H7 (cell line): ENCODE results near the gene FRMPD4. TPM values are rescaled to one million over a fixed set of nuclear protein-coding genes. Genes with fewer than 3 reads are reported as not detected.

Experiments
- DNase-seq: peaks from one replicate; pipeline ENCODE4 v3.0.0; 2012
- H3K27me3 ChIP-seq: 2 replicates; pipeline ENCODE4 v1.6.0; 2011; ENCODE audit warnings: mild to moderate bottlenecking, low read length; ENCODE audit not compliant: control insufficient read depth, insufficient read depth
- H3K36me3 ChIP-seq: replicated peaks from 2 replicates; pipeline ENCODE4 v1.5.1; 2011; ENCODE audit warnings: low read length; ENCODE audit not compliant: control insufficient read depth, insufficient read depth
- H3K4me3 ChIP-seq: 2 replicates; pipeline ENCODE4 v1.5.1; 2011; ENCODE audit warnings: low read depth, mild to moderate bottlenecking, control low read depth, low read length, moderate library complexity; ENCODE audit not compliant: insufficient read depth
- total RNA-seq: library from RNA; depleted of rRNA; stranded (reverse); fragments of >200 nt; shearing (Covaris generic); gene quantifications from 2 replicates; pipeline ENCODE4 v1.2.3, GENCODE V29; 2014

Gene FRMPD4
- total RNA-seq, 1 experiment from 2014 or later: 2.6 TPM

GRCh38 chrX:12390301-12390700 lies 252.0 kb downstream of the FRMPD4 start:
- no peak for DNase-seq
- no peaks in the 10 kb centered on the region for H3K36me3 ChIP-seq
- no peak overlapping the region for H3K4me3 ChIP-seq
- no peaks in the 10 kb centered on the region for H3K27me3 ChIP-seq

GRCh38 chrX:12396584-12396983 lies 258.3 kb downstream of the FRMPD4 start:
- no peak for DNase-seq
- no peaks in the 10 kb centered on the region for H3K36me3 ChIP-seq
- no peak overlapping the region for H3K4me3 ChIP-seq
- H3K27me3 ChIP-seq: no peaks in the 10 kb centered on the region

- Histone ChIP-seq H3K36me3 (no peaks in the 10 kb centered on the region), H3K4me3 (no peak overlapping the region)
- no peak for DNase-seq
Measured at GRCh38 chrX:12400218-12400617, 261.9 kb downstream of the FRMPD4 start.

DNA sequence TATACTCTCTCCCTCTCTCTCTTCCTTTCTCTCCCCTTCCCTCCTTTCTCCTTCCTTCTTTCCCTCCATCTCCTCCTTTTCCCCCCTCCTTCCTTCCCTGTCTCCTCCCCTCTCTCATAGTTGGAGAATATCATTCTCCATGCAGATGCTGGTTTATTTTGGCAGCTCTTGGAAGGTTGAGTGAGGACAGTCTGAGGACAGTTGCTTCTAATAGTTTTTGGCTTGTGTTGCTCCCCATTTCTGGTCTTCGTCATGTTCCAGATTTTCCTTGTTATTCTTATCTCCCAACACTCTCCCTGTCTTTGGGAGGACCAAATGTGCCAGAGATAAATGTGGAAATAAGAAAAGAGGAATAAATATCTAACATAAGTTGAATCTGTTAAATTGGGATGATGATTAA lies 263.0 kb downstream of the FRMPD4 start:
- Histone ChIP-seq H3K27me3 (no peaks in the 10 kb centered on the region), H3K4me3 (no peak overlapping the region), H3K36me3 (no peaks in the 10 kb centered on the region)
- DNase-seq: no peak

More at GRCh38 chrX:12400218-12400617, 261.9 kb downstream of the FRMPD4 start:
- H3K27me3 ChIP-seq: no peaks in the 10 kb centered on the region

- H3K36me3 ChIP-seq: no peaks in the 10 kb centered on the region
- no peaks in the 10 kb centered on the region for H3K27me3 ChIP-seq
- no peak for DNase-seq
- no peak overlapping the region for H3K4me3 ChIP-seq
Measured at GRCh38 chrX:12403474-12404082, 265.3 kb downstream of the FRMPD4 start.

- H3K27me3 ChIP-seq: no peaks in the 10 kb centered on the region
Measured at GRCh38 chrX:12405306-12405705, 267.0 kb downstream of the FRMPD4 start.

DNA sequence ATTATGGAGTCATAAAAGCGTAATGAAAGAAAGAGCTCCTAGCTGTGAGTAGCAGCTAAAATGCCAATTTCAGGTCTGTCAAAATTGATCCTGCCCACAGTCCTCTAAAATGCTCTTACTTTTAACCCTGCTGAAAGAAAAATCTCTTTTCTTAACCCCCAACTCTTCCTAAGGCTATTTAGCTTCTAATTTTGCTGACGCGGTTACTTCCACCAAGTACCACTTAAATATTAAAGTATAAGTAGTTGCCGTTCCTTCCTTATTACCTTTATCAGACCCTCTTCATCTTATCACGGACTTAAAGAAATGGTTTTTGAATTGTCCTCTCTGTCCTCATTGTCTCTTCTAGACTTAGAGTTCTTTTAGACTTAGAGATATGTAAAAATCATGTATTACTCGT lies 272.2 kb downstream of the FRMPD4 start:
- H3K27me3 ChIP-seq: no peaks in the 10 kb centered on the region
- no peak for DNase-seq
- no peaks in the 10 kb centered on the region for H3K36me3 ChIP-seq
- no peak overlapping the region for H3K4me3 ChIP-seq

More at GRCh38 chrX:12405306-12405705, 267.0 kb downstream of the FRMPD4 start:
- DNase-seq: no peak
- H3K36me3 ChIP-seq: no peaks in the 10 kb centered on the region
- no peak overlapping the region for H3K4me3 ChIP-seq

DNA sequence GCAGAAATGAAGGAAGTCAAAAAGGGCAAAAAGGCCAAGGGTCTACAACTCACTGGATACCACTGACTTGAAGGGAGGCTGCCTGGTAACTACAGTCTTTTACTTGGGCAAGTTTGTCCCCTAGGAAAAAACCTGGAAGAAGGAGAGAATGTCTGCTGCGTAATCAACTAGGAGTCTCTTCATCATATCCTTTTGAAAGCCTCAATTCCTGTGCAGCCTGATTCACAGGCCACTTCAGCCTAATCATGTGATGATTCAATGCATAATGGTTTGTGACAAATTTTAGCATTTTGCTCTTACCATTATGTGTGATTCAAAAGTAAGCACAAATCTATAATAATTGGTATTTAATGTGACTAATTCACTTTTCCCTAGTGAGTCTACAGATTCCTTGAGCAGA lies 273.6 kb downstream of the FRMPD4 start:
- no peak for DNase-seq
- Histone ChIP-seq H3K27me3 (no peaks in the 10 kb centered on the region), H3K4me3 (no peak overlapping the region), H3K36me3 (no peaks in the 10 kb centered on the region)

DNA sequence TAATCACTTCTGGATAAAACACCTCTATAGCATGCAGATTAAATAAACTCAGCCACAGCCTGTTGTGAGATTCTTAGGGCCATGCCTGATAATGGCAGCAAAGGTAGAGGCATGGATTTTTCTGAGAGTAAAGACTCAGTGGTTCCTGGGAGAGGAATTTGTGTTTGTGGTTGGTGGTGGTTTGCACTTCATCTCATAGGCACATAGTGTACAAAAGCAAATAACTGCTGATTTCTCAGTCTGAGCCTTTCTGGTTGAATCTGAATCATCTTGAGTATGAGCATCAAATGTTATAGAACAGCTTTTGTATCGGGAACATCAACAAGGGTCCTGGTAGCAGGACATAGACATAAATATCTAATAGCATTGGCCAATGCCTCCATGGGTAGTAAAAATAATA lies 274.3 kb downstream of the FRMPD4 start:
- Histone ChIP-seq H3K27me3 (no peaks in the 10 kb centered on the region), H3K36me3 (no peaks in the 10 kb centered on the region), H3K4me3 (no peak overlapping the region)
- DNase-seq: no peak

GRCh38 chrX:12419591-12419990 lies 281.3 kb downstream of the FRMPD4 start:
- no peak overlapping the region for H3K4me3 ChIP-seq
- no peaks in the 10 kb centered on the region for H3K36me3 ChIP-seq
- H3K27me3 ChIP-seq: no peaks in the 10 kb centered on the region
- DNase-seq: no peak

DNA sequence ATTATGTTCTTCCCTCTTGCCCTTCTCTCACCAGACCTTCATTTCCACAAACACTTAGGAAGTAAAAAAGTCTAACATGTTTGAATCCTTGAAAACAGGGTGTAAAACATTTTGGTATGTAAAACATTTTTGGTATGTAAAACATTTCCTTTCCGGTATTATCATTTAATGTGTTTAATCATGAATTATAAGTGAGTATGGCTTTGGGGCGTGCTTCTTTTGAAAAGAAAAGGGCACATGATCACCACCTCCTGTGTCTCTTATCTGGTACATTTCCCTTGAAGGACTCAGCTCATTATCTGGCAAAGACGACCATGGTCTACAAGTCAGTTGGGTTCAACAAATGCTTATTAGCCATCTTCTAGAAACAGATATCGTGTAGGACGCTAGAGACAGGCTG lies 283.6 kb downstream of the FRMPD4 start:
- no peaks in the 10 kb centered on the region for H3K36me3 ChIP-seq
- DNase-seq: no peak
- H3K27me3 ChIP-seq: no peaks in the 10 kb centered on the region

DNA sequence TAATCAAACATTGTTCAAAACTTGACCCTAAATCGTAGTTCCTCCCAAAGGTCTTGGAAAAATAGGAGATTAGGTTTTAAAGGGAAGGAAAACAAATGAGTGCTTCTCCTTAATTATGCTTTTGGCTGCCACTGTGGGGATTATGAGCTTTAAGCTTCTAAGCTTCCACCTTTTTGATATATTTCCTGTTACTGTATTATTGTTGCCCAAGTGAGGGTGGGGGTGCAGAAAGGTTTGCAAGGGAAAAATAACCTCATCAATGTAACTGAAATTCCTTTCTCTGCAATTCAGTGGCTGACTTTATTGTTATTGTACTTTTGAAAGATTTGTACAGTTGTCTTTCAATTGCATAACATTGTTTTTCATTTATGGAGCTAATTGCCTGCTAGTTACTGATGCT lies 285.1 kb downstream of the FRMPD4 start:
- Histone ChIP-seq H3K36me3 (no peaks in the 10 kb centered on the region), H3K27me3 (no peaks in the 10 kb centered on the region), H3K4me3 (no peak overlapping the region)
- no peak for DNase-seq

More for the DNA sequence above, 283.6 kb downstream of the FRMPD4 start:
- no peak overlapping the region for H3K4me3 ChIP-seq

DNA sequence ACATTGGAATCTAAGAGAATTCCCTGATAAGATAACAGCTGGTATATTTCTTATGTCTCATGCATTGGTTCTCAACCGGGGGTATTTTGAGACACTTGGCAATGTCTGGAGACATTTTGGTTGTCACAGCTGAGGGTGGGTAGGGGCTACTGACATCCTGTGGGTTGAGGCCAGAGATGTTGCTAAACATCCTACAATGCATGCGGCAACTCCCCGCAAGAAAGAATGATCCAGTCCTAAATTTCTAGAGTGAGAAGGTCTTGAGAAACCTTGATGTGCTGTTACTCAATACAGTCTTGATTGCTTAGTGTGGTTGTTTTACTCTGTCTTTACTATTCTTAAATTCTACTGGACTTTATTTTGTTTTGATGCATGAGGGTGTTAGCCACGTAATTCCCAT lies 287.2 kb downstream of the FRMPD4 start:
- Histone ChIP-seq H3K4me3 (no peak overlapping the region), H3K27me3 (no peaks in the 10 kb centered on the region), H3K36me3 (no peaks in the 10 kb centered on the region)
- DNase-seq: no peak

DNA sequence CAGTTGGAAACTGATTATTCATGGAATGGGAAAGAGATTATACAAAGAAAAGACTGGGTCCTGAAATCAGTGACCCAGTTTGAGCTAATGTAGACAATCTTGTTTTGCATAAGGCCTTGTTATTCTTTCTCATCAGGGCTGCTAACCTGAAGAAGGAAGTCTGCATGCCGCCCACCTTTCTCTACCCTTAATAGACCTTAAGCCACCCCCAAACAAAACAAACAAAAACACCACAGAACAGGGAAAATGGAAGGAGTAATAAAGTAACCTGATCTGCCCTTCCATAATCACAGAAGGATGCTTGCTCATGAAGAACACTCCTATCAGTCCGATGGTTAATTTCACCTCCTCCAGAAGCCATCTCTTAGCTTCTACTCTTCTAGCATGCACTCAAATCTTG lies 288.1 kb downstream of the FRMPD4 start:
- Histone ChIP-seq H3K4me3 (no peak overlapping the region), H3K27me3 (no peaks in the 10 kb centered on the region)

GRCh38 chrX:12434493-12434892 lies 296.2 kb downstream of the FRMPD4 start:
- peak; percentile 28 for DNase-seq
- no peak overlapping the region for H3K4me3 ChIP-seq
- H3K27me3 ChIP-seq: no peaks in the 10 kb centered on the region
- H3K36me3 ChIP-seq: no peaks in the 10 kb centered on the region

More for the DNA sequence above, 288.1 kb downstream of the FRMPD4 start:
- no peaks in the 10 kb centered on the region for H3K36me3 ChIP-seq
- no peak for DNase-seq

GRCh38 chrX:12439416-12439815 lies 301.1 kb downstream of the FRMPD4 start:
- H3K4me3 ChIP-seq: no peak overlapping the region
- H3K36me3 ChIP-seq: no peaks in the 10 kb centered on the region
- no peak for DNase-seq
- no peaks in the 10 kb centered on the region for H3K27me3 ChIP-seq
